Caco-2 (cell line): Measurements from ENCODE around the gene POLE3. TPM values are rescaled to one million over a fixed set of nuclear protein-coding genes. Genes with fewer than 3 reads are reported as not detected.

Experiments
- BruUV-seq: library from RNA; stranded (reverse); fragments of 400-500 nt; replicated peaks from 2 replicates; lab custom pipeline; 2021; lab: Mats Ljungman, UMichigan
- CTCF ChIA-PET: fragments of 300-600 bp; sonication (Branson Sonifier 250); formaldehyde crosslinking; loops from one replicate; lab custom pipeline; 2022; ENCODE audit warnings: antibody characterized with exemption; lab: Charles Lee
- POLR2A ChIA-PET: fragments of 300-600 bp; sonication (Branson Sonifier 250); formaldehyde crosslinking; loops from one replicate; lab custom pipeline; 2022; ENCODE audit warnings: antibody characterized with exemption; lab: Charles Lee
- DNase-seq, 2 experiments: peaks; one replicate each; pipeline versions ENCODE4 v3.0.0 to v3.0.0-alpha.2; 2020 to 2022
- H3K27me3 ChIP-seq: replicated peaks from 2 replicates; pipeline ENCODE4 v1.6.0; 2011; ENCODE audit warnings: low read length; ENCODE audit not compliant: control insufficient read depth, insufficient read depth
- H3K36me3 ChIP-seq: 2 replicates; pipeline ENCODE4 v1.5.1; 2011; ENCODE audit warnings: low read length; ENCODE audit not compliant: control insufficient read depth, insufficient read depth
- H3K4me1 ChIP-seq: fragments of 250-450 bp; sonication (Bioruptor Pico); 2 replicates; pipeline ENCODE4 v1.5.1; 2020; ENCODE audit warnings: mild to moderate bottlenecking
- H3K4me3 ChIP-seq: 2 replicates; pipeline ENCODE4 v1.5.1; 2011; ENCODE audit warnings: low read depth, mild to moderate bottlenecking, control low read depth, low read length
- H3K9me3 ChIP-seq: fragments of 250-450 bp; sonication (Bioruptor Pico); 2 replicates; pipeline ENCODE4 v1.5.1; 2020; ENCODE audit warnings: mild to moderate bottlenecking, moderate library complexity
- H3K27ac Mint-ChIP-seq: one replicate; pipeline ENCODE4 v1.8.0; 2022; ENCODE audit warnings: mixed read lengths; ENCODE audit not compliant: unreplicated experiment
- H3K27me3 Mint-ChIP-seq: one replicate; pipeline ENCODE4 v1.8.0; 2022; ENCODE audit warnings: mixed read lengths; ENCODE audit not compliant: insufficient read depth, unreplicated experiment
- H3K36me3 Mint-ChIP-seq: one replicate; pipeline ENCODE4 v1.8.0; 2022; ENCODE audit warnings: mild to moderate bottlenecking, mixed read lengths; ENCODE audit not compliant: insufficient read depth, unreplicated experiment
- H3K4me1 Mint-ChIP-seq: one replicate; pipeline ENCODE4 v1.8.0; 2022; ENCODE audit warnings: low read depth, mixed read lengths; ENCODE audit not compliant: unreplicated experiment
- H3K4me3 Mint-ChIP-seq: one replicate; pipeline ENCODE4 v1.8.0; 2022; ENCODE audit warnings: mild to moderate bottlenecking, moderate library complexity, mixed read lengths; ENCODE audit not compliant: unreplicated experiment
- H3K9me3 Mint-ChIP-seq: one replicate; pipeline ENCODE4 v1.8.0; 2022; ENCODE audit warnings: mixed read lengths; ENCODE audit not compliant: unreplicated experiment
- intact Hi-C: fragments of 100-400 bp; cut with micrococcal nuclease; formaldehyde crosslinking; loops from one replicate; pipeline ENCODE4 v1.10.0; 2022; ENCODE audit not compliant: unreplicated experiment
- total RNA-seq: library from RNA; stranded (reverse); gene quantifications from 2 replicates; pipeline ENCODE4 v1.2.3, GENCODE V29; 2022
- TF ChIP-seq, protein P1 (sequence below), 2 experiments: fragments of 200-600 bp in 1 of 2; IDR thresholded peaks; 1 replicate in 1 of 2; 2 replicates in 1 of 2; pipeline versions ENCODE4 v1.5.1 to v1.8.0; 2011 to 2022; ENCODE audit warnings: antibody characterized with exemption in 1 of 2, control low read depth in 1 of 2, inconsistent platforms in 1 of 2, low read depth in 1 of 2, low read length in 1 of 2, mild to moderate bottlenecking in 1 of 2, moderate library complexity in 1 of 2; ENCODE audit not compliant: insufficient read depth in 1 of 2, severe bottlenecking in 1 of 2, unreplicated experiment in 1 of 2

Gene POLE3
- total RNA-seq, 1 experiment from 2014 or later = 57.2 TPM

DNA sequence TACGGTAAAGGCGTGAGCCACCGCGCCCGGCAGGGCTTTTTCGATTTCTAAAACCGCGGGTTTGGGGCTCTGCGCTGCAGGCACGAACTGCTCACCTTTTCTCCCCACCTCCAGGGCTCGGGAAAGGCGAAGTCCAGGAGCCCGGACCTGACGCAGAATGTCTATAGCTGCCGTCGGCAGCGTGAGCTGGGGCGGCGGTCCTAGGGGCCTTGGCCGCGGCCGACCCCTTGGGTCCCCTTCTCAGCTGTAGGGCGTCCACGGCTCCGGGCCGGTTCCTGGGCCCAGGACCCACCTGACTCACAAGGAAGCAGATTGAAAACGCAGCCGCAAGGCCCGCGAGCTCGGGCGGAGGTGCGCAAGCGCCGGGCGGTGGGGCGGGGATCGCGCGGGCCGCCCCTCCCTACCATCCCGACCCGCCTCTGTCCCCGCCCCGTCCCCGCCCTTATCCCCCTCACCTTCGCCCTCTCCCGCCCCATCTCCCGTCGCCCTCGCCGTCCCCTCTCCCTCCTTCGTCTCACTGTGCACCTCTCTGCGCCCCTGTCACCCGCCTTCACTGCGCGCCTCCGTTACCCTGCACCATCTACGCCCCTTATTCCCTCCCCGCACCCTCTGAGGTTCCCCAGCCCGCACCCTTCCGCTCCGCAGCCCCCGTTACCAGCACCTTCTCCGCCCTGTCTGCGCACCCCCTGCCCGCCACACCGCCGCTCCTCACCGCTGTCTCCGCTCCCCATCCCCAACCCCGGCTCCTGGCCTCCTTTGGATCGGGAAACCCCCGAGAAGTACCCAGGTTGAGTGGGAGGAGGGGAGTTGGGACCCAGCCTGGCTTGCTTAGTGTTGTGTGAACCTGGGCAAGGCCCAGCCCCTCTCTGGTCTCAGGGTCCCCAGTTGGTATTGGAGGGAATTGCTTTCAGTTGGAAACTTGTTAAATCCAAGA, 33.6 kb downstream of the POLE3 start, which contains the start of gene HDHD3:
Gene HDHD3 (minus strand): TSS at position 353 of the 934 bp plus-strand sequence. CDS start 2,632 bp downstream, outside the sequence.
- ChIA-PET CTCF (interaction anchor here (0.7 to 1.8 kb wide), 4 partner anchors 11 to 28 kb away, joined by 5 to 7 read pairs (median 6); partner anchors contain the start of genes ALAD and BSPRY), POLR2A (interaction anchor here (0.6 to 1.5 kb wide), 4 partner anchors 24 to 271 kb away, joined by 4 to 16 read pairs (median 4); partner anchors contain the start of genes ALAD, C9orf43 and POLE3)
- Mint-ChIP-seq H3K4me1 (peaks cover 26% of the 10 kb centered on the region), H3K4me3 (peak within 1 kb of the TSS; percentile 77), H3K36me3 (peaks cover 47% of the 10 kb centered on the region), H3K9me3 (no peaks in the 10 kb centered on the region), H3K27ac (peak within 1 kb of the TSS; percentile 86), H3K27me3 (no peaks in the 10 kb centered on the region)
- DNase-seq = peak; percentile 82 to 87
- peaks cover 10% of the 10 kb centered on the region for H3K36me3 ChIP-seq
- no peaks in the 10 kb centered on the region for H3K9me3 ChIP-seq
- H3K27me3 ChIP-seq = no peaks in the 10 kb centered on the region
- peaks cover 51% of the 10 kb centered on the region for H3K4me1 ChIP-seq
- intact Hi-C loops = loop anchor here (1.0 kb wide), 2 partner anchors 24 to 33 kb away; partner anchors contain the start of genes ALAD, C9orf43 and POLE3
- TSS peak; percentile 69 for BruUV-seq
- TF ChIP-seq, protein P1, sequence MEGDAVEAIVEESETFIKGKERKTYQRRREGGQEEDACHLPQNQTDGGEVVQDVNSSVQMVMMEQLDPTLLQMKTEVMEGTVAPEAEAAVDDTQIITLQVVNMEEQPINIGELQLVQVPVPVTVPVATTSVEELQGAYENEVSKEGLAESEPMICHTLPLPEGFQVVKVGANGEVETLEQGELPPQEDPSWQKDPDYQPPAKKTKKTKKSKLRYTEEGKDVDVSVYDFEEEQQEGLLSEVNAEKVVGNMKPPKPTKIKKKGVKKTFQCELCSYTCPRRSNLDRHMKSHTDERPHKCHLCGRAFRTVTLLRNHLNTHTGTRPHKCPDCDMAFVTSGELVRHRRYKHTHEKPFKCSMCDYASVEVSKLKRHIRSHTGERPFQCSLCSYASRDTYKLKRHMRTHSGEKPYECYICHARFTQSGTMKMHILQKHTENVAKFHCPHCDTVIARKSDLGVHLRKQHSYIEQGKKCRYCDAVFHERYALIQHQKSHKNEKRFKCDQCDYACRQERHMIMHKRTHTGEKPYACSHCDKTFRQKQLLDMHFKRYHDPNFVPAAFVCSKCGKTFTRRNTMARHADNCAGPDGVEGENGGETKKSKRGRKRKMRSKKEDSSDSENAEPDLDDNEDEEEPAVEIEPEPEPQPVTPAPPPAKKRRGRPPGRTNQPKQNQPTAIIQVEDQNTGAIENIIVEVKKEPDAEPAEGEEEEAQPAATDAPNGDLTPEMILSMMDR (IDR thresholded peaks at IDR 0.05; ENCODE audit: insufficient read depth in 1 of 2, low read depth in 1 of 2, low read length in 1 of 2, severe bottlenecking in 1 of 2, unreplicated experiment in 1 of 2) = no peak
- H3K4me3 ChIP-seq = peak within 1 kb of the TSS; percentile 96

DNA sequence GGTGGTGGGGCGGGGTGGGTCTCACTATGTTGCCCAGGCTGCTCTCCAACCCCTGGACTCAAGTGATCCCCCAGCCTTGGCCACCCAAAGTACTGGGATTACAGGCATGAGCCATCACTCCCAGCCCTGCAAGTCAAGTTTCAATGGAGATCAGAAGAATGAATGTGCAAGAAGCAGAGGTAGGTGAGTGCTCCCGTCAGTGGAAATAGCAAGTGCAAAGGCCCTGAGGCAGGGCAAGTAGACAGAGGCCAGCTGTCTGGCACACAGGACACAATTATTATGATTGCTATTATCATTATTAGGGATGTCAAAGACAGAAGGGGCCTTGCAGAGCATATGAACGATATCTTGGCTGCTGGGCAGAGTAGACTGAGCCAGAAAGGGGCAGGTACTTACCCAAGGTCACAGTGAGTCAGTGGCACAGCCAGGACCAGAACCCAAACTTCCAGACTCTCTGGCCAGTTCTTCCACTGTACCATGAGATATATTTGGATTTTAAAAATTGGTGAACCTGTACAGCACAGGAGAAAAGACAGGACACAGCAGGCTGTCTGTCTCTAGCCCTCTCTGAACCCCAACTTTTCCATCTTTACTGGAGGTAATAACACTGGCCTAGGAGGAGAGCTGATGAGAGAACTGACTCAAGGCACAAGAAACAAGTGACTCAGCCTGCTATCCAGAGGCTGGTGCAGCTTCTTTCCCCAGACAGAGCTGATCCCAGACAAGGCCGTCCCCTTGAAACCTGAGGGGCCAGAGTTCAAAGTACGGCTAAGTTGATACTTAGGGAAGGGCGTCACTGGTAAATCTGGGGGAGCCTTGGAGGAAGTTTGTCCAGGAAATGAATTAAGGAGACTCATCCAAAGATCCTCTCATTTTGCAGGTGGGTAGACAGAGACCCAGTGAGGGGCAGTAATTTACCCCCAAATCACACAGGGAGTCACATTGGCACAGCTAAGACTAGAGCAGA, 35.1 kb downstream of the POLE3 start:
- intact Hi-C loops = loop anchor here (1.0 kb wide), 1 partner anchor 35 kb away; the partner anchor contains the start of genes C9orf43 and POLE3
- BruUV-seq = TSS peak; percentile 68

More for the DNA sequence above, 35.1 kb downstream of the POLE3 start:
- peaks cover 16% of the 10 kb centered on the region for H3K4me1 Mint-ChIP-seq
- H3K36me3 ChIP-seq = peaks cover 10% of the 10 kb centered on the region
- peak overlapping the region; percentile 86 for H3K27ac Mint-ChIP-seq
- H3K9me3 ChIP-seq = no peaks in the 10 kb centered on the region
- peak; percentile 56 to 78 for DNase-seq
- H3K27me3 Mint-ChIP-seq = no peaks in the 10 kb centered on the region
- peak overlapping the region; percentile 96 for H3K4me3 ChIP-seq
- ChIA-PET CTCF (interaction anchor here (0.9 to 1.8 kb wide), 2 partner anchors 24 to 26 kb away, joined by 5 to 6 read pairs; partner anchors contain the start of gene BSPRY), POLR2A (interaction anchor here (0.6 to 1.5 kb wide), 4 partner anchors 25 to 80 kb away, joined by 3 to 16 read pairs (median 7); partner anchors contain the start of gene WDR31)
- no peaks in the 10 kb centered on the region for H3K9me3 Mint-ChIP-seq
- TF ChIP-seq, protein P1 (IDR thresholded peaks at IDR 0.05; ENCODE audit: insufficient read depth in 1 of 2, low read depth in 1 of 2, low read length in 1 of 2, severe bottlenecking in 1 of 2, unreplicated experiment in 1 of 2) = no peak
- H3K4me3 Mint-ChIP-seq = peak overlapping the region; percentile 77
- no peaks in the 10 kb centered on the region for H3K27me3 ChIP-seq
- peaks cover 36% of the 10 kb centered on the region for H3K4me1 ChIP-seq
- peaks cover 47% of the 10 kb centered on the region for H3K36me3 Mint-ChIP-seq
